ENCODE measurements around the gene STK32A.
"Not testable (repeated sequence)": the region's sequence is repeated elsewhere in the genome, so short reads cannot be mapped to it uniquely, and the experiment has no call there.

Gene STK32A

GRCh38 chr5:147348451-147348850 is 113.6 kb downstream of the STK32A start:
- FAIRE-seq = no peak

- FAIRE-seq = no peak
These were observed 114.4 kb downstream of the STK32A start for GRCh38 chr5:147349241-147349640.

- no peak for FAIRE-seq
These were observed 124.3 kb downstream of the STK32A start for GRCh38 chr5:147359101-147359500.

GRCh38 chr5:147359581-147359980 is 124.8 kb downstream of the STK32A start:
- no peak for FAIRE-seq

GRCh38 chr5:147360816-147361215 is 126.0 kb downstream of the STK32A start:
- FAIRE-seq = no peak

GRCh38 chr5:147361441-147362175 is 126.8 kb downstream of the STK32A start:
- no peak for FAIRE-seq

GRCh38 chr5:147367381-147367780 is 132.6 kb downstream of the STK32A start:
- not testable (repeated sequence) for FAIRE-seq

- FAIRE-seq = peak; percentile 25
These were observed 135.0 kb downstream of the STK32A start for GRCh38 chr5:147369742-147370374.

GRCh38 chr5:147371290-147371689 is 136.5 kb downstream of the STK32A start:
- no peak for FAIRE-seq

GRCh38 chr5:147372191-147372590 is 137.4 kb downstream of the STK32A start:
- no peak for FAIRE-seq

GRCh38 chr5:147373328-147373727 is 138.5 kb downstream of the STK32A start:
- FAIRE-seq = no peak

GRCh38 chr5:147375151-147375550 is 140.3 kb downstream of the STK32A start:
- FAIRE-seq = no peak

GRCh38 chr5:147377682-147378081 is 142.9 kb downstream of the STK32A start:
- FAIRE-seq = no peak

- no peak for FAIRE-seq
These were observed 146.7 kb downstream of the STK32A start for GRCh38 chr5:147381555-147381954.

- FAIRE-seq = no peak
These were observed 147.9 kb downstream of the STK32A start for GRCh38 chr5:147382776-147383175.

GRCh38 chr5:147384346-147385193 is 149.7 kb downstream of the STK32A start:
- FAIRE-seq = no peak

GRCh38 chr5:147387109-147387508 is 152.3 kb downstream of the STK32A start:
- no peak for FAIRE-seq

- no peak for FAIRE-seq
These were observed 153.6 kb downstream of the STK32A start for GRCh38 chr5:147388184-147389108.

- no peak for FAIRE-seq
These were observed 155.9 kb downstream of the STK32A start for GRCh38 chr5:147390654-147391225.

GRCh38 chr5:147391781-147392180 is 157.0 kb downstream of the STK32A start:
- no peak for FAIRE-seq

- no peak for FAIRE-seq
These were observed 159.2 kb downstream of the STK32A start for GRCh38 chr5:147393874-147394672.
